Activated T-cell treated with anti-CD3 and anti-CD28 coated beads, Interleukin-2, amount 50 U/mL, for 24 hours (primary cell): ENCODE measurements around the gene C12orf76.
A peak's percentile ranks its signal among the peaks of the same experiment; 100 is the strongest.
"Not testable (repeated sequence)": the region's sequence is repeated elsewhere in the genome, so short reads cannot be mapped to it uniquely, and the experiment has no call there.

Source experiments
- DNase-seq: peaks from one replicate; pipeline ENCODE4 v3.0.0-alpha.2; 2020
- H3K27ac Mint-ChIP-seq: 2 replicates; pipeline ENCODE4 v1.8.0; 2020; ENCODE audit warnings: mild to moderate bottlenecking, mixed read lengths
- H3K27me3 Mint-ChIP-seq: 2 replicates; pipeline ENCODE4 v1.8.0; 2020; ENCODE audit warnings: mixed read lengths
- H3K36me3 Mint-ChIP-seq: 2 replicates; pipeline ENCODE4 v1.8.0; 2020; ENCODE audit warnings: low read depth, mixed read lengths
- H3K4me1 Mint-ChIP-seq: 2 replicates; pipeline ENCODE4 v1.8.0; 2020; ENCODE audit warnings: low read depth, mixed read lengths
- H3K4me3 Mint-ChIP-seq: 2 replicates; pipeline ENCODE4 v1.8.0; 2020; ENCODE audit warnings: mild to moderate bottlenecking, moderate library complexity, mixed read lengths
- H3K9me3 Mint-ChIP-seq: 2 replicates; pipeline ENCODE4 v1.8.0; 2020; ENCODE audit warnings: mixed read lengths

The C12orf76 gene

DNA sequence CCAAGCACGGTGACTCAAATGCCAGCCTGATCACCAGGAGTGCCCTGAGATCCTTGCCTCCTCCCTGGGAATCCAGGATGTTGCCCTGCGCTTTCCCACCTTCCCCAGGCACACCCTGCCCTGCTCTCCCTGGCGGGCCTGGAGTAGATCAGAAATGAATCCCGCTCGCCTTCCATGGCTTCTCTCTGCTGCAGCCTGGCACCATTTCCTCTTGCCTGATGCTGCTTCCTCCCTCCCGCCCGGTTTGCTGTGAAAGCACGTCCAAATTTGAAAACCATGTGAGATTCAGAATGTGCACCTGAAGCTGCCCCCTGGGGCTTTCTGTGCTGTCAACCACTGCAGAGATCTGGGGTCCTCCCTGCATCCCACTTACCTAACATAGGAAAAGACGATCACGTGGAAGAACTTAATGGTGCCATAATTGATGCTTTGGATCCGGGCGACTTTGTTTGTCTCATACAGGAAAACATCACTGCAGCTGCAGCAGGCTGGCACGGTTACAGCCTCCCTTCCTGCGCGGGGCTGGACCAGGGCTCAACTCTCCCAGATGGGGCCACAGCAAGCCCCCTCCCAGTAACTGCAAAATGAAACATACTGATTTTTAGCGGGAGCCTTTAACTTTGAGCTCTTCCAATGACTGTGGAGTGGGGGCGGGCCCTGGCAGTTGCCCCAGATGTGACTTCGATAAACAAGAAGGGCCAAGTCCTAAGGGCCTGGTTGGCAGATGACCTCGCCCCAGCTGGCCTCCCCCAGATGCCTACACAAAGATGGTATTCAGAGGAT lies 24.9 kb upstream of the C12orf76 start:
- peak; percentile 60 for DNase-seq
- Mint-ChIP-seq H3K27ac (peak overlapping the region; percentile 52), H3K36me3 (no peaks in the 10 kb centered on the region), H3K9me3 (no peaks in the 10 kb centered on the region), H3K27me3 (no peaks in the 10 kb centered on the region), H3K4me3 (peak overlapping the region; percentile 80), H3K4me1 (peaks cover 46% of the 10 kb centered on the region)

GRCh38 chr12:110072636-110073035 lies 24.3 kb upstream of the C12orf76 start:
- H3K9me3 Mint-ChIP-seq, H3K36me3 Mint-ChIP-seq, H3K27me3 Mint-ChIP-seq, DNase-seq: not testable (repeated sequence)
- Mint-ChIP-seq H3K4me1 (peaks cover 40% of the 10 kb centered on the region), H3K27ac (peak overlapping the region; percentile 52), H3K4me3 (peak overlapping the region; percentile 80)

DNA sequence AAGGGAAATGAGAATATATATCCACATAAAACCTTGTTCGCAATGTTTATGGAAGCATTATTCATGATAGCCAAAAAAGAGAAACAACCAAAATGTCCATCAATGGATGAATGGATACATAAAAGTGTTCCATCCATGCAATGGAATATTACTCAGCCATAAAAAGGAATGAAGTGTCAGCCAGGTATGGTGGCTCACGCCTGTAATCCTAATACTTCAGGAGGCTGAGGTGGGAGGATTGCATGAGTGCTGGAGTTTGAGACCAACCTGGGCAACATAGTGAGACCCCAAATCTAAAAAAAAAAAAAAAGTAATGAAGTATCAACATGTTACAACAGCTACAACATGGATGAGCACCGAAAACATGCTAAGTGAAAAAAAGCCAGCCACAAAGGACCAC lies 23.6 kb upstream of the C12orf76 start:
- Mint-ChIP-seq H3K4me1 (peaks cover 37% of the 10 kb centered on the region), H3K4me3 (peak overlapping the region; percentile 80), H3K36me3 (no peaks in the 10 kb centered on the region), H3K27me3 (no peaks in the 10 kb centered on the region), H3K9me3 (no peaks in the 10 kb centered on the region), H3K27ac (no peak overlapping the region)
- DNase-seq = no peak

DNA sequence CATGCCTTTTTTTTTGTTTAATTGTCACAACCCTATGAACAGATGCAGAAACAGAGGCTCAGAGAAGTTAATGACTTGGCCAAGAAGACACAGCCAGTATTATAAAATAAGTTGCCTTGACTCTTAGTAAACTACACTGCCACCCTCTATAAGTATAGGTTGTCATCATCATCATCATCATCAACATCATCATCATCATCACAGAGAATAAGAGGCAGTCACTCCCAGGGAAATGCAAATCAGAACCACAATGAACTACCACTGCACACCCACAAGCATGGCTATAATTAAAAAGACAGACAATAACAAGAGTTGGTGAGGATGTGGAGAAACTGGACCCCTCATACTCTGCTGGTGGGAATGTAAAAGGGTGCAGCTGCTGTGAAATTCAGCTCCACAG lies 23.2 kb upstream of the C12orf76 start:
- no peaks in the 10 kb centered on the region for H3K9me3 Mint-ChIP-seq
- peak overlapping the region; percentile 80 for H3K4me3 Mint-ChIP-seq

GRCh38 chr12:110068654-110069053 lies 20.3 kb upstream of the C12orf76 start:
- H3K27me3 Mint-ChIP-seq = no peaks in the 10 kb centered on the region
- no peaks in the 10 kb centered on the region for H3K9me3 Mint-ChIP-seq
- peaks cover 30% of the 10 kb centered on the region for H3K4me1 Mint-ChIP-seq
- H3K36me3 Mint-ChIP-seq = no peaks in the 10 kb centered on the region
- DNase-seq = no peak
- H3K4me3 Mint-ChIP-seq = no peak overlapping the region
- H3K27ac Mint-ChIP-seq = no peak overlapping the region

More for the DNA sequence above, 23.2 kb upstream of the C12orf76 start:
- no peak overlapping the region for H3K27ac Mint-ChIP-seq
- H3K27me3 Mint-ChIP-seq = no peaks in the 10 kb centered on the region
- no peak for DNase-seq
- peaks cover 35% of the 10 kb centered on the region for H3K4me1 Mint-ChIP-seq
- H3K36me3 Mint-ChIP-seq = no peaks in the 10 kb centered on the region

DNA sequence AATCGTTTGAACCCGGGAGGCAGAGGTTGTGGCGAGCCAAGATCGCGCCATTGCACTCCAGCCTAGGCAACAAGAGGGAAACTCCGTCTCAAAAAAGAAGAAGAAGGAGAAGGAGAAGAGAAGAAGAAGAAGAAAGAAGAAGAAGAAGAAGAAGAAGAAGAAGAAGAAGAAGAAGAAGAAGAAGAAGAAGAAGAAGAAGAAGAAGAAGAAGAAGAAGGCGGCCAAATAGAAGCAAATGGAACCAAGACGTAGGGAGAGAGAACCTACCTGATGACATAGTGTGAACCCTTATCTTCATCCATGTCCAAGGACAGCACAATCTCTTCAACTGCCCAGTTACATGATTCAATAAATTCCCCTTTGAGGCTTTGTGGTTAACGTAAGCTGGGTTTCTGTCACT lies 19.8 kb upstream of the C12orf76 start:
- H3K4me1 Mint-ChIP-seq = peaks cover 25% of the 10 kb centered on the region
- not testable (repeated sequence) for H3K27me3 Mint-ChIP-seq, DNase-seq, H3K9me3 Mint-ChIP-seq, H3K27ac Mint-ChIP-seq, H3K36me3 Mint-ChIP-seq, H3K4me3 Mint-ChIP-seq

DNA sequence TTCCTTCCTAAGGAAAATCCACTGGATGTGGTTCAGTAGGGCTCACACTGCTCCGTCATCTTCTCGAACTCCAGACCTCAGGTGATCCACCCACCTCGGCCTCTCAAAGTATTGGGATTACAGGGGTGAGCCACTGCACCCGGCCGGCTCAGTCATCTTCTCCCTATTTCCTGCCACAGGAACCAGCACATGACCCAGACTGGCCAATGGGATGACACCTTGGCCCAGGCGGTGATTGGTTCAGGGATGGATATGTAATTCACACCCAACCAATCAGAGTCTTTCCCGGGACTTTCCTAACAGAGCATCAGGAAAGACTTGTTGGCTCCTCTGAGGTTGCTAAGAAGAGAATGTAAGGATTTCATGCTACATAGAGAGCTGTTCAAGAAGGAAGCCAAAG lies 19.2 kb upstream of the C12orf76 start:
- Mint-ChIP-seq H3K4me1 (peaks cover 22% of the 10 kb centered on the region), H3K27me3 (no peaks in the 10 kb centered on the region), H3K36me3 (no peaks in the 10 kb centered on the region), H3K4me3 (no peak overlapping the region), H3K9me3 (no peaks in the 10 kb centered on the region), H3K27ac (no peak overlapping the region)
- DNase-seq = no peak

DNA sequence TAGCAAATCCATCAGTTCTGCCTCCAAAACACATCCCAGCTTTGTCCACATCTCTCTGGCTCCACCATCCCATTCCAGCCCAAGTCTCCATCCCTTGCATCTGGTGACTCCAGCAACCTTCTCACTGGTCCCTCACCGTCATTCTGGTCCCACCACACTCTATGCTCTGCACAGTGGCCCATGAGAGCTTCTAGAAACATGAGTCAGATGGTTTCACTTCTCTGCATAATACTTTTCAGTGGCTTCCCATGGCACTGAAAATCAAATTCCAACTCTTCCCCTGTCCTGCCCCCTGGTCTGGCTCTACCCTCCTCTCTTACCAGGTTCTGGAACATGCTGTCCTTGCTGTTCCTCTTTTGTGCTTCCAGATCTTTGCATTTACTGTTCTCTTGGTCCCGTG lies 17.2 kb upstream of the C12orf76 start:
- Mint-ChIP-seq H3K27me3 (no peaks in the 10 kb centered on the region), H3K9me3 (peaks cover 3% of the 10 kb centered on the region), H3K27ac (peak overlapping the region; percentile 2), H3K4me1 (peaks cover 19% of the 10 kb centered on the region), H3K4me3 (no peak overlapping the region), H3K36me3 (no peaks in the 10 kb centered on the region)
- DNase-seq = no peak

DNA sequence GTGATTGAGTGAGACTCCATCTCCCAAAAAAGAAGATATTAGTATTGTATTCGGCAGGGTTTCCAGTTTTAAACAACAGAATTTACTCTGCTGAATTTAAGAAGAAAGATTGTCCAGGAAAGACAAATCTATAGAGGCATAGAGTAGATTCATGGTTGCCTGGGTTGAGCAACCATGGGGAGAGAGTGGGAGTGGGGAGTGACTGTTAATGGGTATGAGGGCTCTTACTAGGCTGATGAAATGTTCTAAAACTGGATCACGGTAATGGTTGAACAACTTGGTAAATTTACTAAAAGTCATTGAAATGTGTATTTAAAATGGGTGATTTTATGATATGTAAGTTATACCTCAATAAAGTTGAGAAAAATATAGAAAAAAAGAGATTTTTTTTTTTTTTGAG lies 13.9 kb upstream of the C12orf76 start:
- no peaks in the 10 kb centered on the region for H3K27me3 Mint-ChIP-seq
- no peak overlapping the region for H3K27ac Mint-ChIP-seq
- H3K9me3 Mint-ChIP-seq = peaks cover 3% of the 10 kb centered on the region
- peaks cover 1% of the 10 kb centered on the region for H3K36me3 Mint-ChIP-seq
- H3K4me1 Mint-ChIP-seq = peaks cover 36% of the 10 kb centered on the region
- DNase-seq = no peak
- no peak overlapping the region for H3K4me3 Mint-ChIP-seq

DNA sequence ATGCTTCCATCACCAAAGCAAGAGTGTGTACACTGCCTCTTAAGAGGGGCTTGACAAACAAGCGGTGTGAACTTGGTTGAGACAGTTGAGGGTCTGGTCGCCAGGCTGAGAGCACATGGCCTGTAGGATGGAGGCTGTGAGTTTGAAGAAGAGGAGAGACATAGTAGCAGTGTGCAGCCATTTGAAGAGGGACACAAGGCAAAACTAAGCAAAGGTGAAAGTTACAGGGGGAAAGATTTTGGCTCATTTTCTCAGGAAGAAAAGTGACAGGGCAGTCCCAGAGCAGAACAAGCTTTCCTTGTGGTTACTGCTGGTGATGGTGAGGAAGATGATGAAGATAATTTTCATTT lies 11.3 kb upstream of the C12orf76 start:
- DNase-seq = no peak
- Mint-ChIP-seq H3K27me3 (no peaks in the 10 kb centered on the region), H3K36me3 (peaks cover 12% of the 10 kb centered on the region), H3K27ac (peak overlapping the region; percentile 47), H3K4me1 (peaks cover 55% of the 10 kb centered on the region), H3K9me3 (peaks cover 9% of the 10 kb centered on the region), H3K4me3 (no peak overlapping the region)

- H3K9me3 Mint-ChIP-seq = peaks cover 9% of the 10 kb centered on the region
- H3K36me3 Mint-ChIP-seq = peaks cover 12% of the 10 kb centered on the region
- H3K4me1 Mint-ChIP-seq = peaks cover 59% of the 10 kb centered on the region
- no peak for DNase-seq
- no peak overlapping the region for H3K27ac Mint-ChIP-seq
- no peak overlapping the region for H3K4me3 Mint-ChIP-seq
- no peaks in the 10 kb centered on the region for H3K27me3 Mint-ChIP-seq
These were observed 10.7 kb upstream of the C12orf76 start for GRCh38 chr12:110058875-110059615.

DNA sequence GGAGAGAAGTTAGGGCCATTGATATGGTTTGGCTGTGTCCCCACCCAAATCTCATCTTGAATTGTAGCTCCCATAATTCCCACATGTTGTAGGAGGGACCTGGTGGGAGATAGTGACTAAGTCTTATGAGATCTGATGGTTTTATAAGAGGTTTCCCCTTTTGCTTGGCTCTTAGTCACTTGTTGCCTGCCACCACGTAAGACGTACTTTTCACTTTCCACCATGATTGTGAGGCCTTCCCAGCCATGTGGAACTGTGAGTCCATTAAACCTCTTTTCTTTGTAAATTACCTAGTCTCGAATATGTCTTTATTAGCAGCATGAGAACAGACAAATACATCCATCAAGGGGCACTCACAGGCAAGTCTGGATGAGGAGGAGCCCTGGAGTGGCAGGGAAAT lies 8.3 kb upstream of the C12orf76 start:
- Mint-ChIP-seq H3K27ac (peak overlapping the region; percentile 96), H3K4me1 (peaks cover 60% of the 10 kb centered on the region), H3K4me3 (peak overlapping the region; percentile 23), H3K36me3 (peaks cover 12% of the 10 kb centered on the region)
- not testable (repeated sequence) for H3K27me3 Mint-ChIP-seq, H3K9me3 Mint-ChIP-seq, DNase-seq

DNA sequence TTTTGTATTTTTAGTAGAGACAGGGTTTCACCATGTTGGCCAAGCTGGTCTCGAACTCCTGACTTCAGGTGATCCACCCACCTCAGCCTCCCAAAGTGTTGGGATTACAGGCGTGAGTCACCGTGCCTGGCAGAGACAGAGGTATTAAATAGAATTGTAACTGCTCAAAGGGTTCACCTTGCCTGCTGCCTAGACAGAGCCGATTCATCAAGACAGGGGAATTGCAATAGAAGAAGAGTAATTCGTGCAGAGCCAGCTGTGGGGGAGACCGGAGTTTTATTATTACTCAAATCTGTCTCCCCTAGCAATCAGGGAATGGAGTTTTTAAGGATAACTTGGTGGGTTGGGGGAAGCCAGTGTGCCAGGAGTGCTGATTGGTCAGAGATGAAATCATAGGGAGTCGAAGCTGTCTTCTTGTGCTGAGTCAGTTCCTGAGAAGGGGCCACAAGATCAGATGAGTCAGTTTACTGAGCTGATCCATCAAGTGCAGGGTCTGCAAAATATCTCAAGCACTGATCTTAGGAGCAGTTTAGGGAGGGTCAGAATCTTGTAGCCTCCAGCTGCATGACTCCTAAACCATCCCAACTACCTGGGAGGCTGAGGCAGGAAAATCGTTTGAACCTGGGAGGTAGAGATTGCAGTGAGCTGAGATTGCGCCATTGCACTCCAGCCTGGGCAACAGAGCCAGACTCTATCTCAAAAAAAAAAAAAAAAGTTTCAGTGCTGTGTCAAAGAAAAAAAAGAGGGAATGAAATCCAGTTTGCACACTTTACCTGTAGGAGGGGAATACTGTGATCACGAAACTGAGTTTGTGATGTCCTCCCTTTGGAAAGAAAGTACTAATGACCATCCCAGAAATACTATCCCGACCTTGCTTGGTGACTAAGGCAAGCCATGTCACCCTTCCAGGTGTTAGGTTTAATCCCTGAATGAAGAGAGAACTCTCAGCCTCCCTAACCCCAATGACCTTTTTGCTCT lies 7.3 kb upstream of the C12orf76 start:
- H3K9me3 Mint-ChIP-seq, H3K27me3 Mint-ChIP-seq: not testable (repeated sequence)
- H3K4me3 Mint-ChIP-seq = peak overlapping the region; percentile 11
- H3K4me1 Mint-ChIP-seq = peaks cover 56% of the 10 kb centered on the region
- H3K36me3 Mint-ChIP-seq = peaks cover 12% of the 10 kb centered on the region
- DNase-seq = peak; percentile 59
- H3K27ac Mint-ChIP-seq = peak overlapping the region; percentile 96

DNA sequence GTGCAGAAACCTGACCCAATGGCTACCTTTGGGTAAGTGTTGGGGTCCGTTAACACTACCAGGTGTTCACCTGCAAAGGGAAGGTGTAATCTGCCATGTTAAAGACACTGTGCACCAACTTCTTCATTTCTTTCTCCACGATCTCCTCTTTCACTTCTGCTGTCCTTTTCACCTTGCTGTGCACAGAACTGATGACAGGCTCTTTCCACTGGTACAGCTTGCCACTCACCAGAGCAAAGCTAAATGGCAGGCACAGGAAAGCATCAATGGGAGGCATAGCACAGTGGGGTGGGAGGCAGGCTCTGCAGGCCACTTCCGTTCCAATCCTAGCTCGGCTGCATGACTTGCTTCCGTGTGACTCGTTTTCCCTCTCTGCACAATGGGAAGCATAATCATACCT lies 2.6 kb upstream of the C12orf76 start:
- Mint-ChIP-seq H3K4me3 (no peak overlapping the region), H3K4me1 (peaks cover 51% of the 10 kb centered on the region), H3K27ac (no peak overlapping the region), H3K27me3 (no peaks in the 10 kb centered on the region), H3K9me3 (no peaks in the 10 kb centered on the region), H3K36me3 (peaks cover 13% of the 10 kb centered on the region)
- no peak for DNase-seq
